Dendritic cell treated with granulocyte-macrophage colony-stimulating factor and Interleukin-4, amounts not matched to agents 40 ng/mL and 50 ng/mL, for 4 days (primary cell): ENCODE measurements around the gene CENPK.
"Not testable (repeated sequence)": the region's sequence is repeated elsewhere in the genome, so short reads cannot be mapped to it uniquely, and the experiment has no call there.

ENCODE experiments used
- H3K27ac Mint-ChIP-seq: one replicate; pipeline ENCODE4 v1.8.0; 2022; ENCODE audit warnings: mild to moderate bottlenecking, mixed read lengths
- H3K27me3 Mint-ChIP-seq: one replicate; pipeline ENCODE4 v1.8.0; 2022; ENCODE audit warnings: mild to moderate bottlenecking, mixed read lengths
- H3K36me3 Mint-ChIP-seq: one replicate; pipeline ENCODE4 v1.8.0; 2022; ENCODE audit warnings: low read depth, mixed read lengths
- H3K4me1 Mint-ChIP-seq: one replicate; pipeline ENCODE4 v1.8.0; 2022; ENCODE audit warnings: low read depth, mixed read lengths
- H3K4me3 Mint-ChIP-seq: one replicate; pipeline ENCODE4 v1.8.0; 2022; ENCODE audit warnings: mild to moderate bottlenecking, moderate library complexity, mixed read lengths
- H3K9me3 Mint-ChIP-seq: one replicate; pipeline ENCODE4 v1.8.0; 2022; ENCODE audit warnings: mixed read lengths
- intact Hi-C: fragments of 100-400 bp; cut with micrococcal nuclease; formaldehyde crosslinking; loops from one replicate; pipeline ENCODE4 v1.15.0; 2022

The CENPK gene

DNA sequence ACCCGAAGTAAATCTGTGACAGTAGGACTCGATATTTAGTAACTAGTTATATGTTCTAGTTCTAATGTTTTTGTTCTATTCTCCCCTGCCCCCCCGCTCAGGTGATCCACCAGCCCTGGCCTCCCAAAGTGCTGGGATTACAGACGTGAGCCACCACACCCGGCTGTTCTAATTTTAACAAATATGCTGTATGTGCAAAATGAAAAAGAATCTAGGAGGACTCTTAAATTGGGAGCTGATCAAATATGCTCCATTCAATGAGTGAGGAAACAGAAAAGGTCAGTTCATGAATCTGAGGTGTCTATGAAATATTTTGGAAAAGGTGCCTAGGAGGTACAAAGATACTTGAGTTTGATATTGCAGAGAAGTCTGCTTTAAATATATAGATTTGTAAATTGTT is 16.8 kb downstream of the CENPK start:
- H3K4me1 Mint-ChIP-seq, result no peaks in the 10 kb centered on the region
- no peaks in the 10 kb centered on the region for H3K9me3 Mint-ChIP-seq
- peaks cover 9% of the 10 kb centered on the region for H3K36me3 Mint-ChIP-seq
- no peaks in the 10 kb centered on the region for H3K27me3 Mint-ChIP-seq
- intact Hi-C loops, result no loop called here
- H3K4me3 Mint-ChIP-seq, result no peak overlapping the region
- H3K27ac Mint-ChIP-seq, result no peak overlapping the region

DNA sequence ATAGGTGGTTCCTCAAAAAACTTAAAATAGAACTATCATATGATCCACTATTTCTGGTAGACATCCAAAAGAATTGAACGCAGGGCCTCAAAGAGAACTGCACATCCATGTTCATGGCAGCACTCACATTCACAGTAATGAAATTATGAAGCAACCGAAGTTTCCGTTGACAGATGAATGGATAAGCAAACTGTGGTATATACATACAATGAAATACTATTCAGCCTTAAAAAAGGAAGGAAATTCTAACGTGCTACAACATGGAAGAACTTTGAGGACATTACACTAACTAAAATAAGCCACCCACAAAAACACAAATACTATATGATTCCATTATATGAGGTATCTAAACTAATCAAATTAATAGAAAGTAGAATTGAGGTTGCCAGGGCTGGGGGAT is 18.5 kb downstream of the CENPK start:
- no peak overlapping the region for H3K4me3 Mint-ChIP-seq
- H3K36me3 Mint-ChIP-seq, result no peaks in the 10 kb centered on the region
- H3K4me1 Mint-ChIP-seq, result no peaks in the 10 kb centered on the region
- H3K27me3 Mint-ChIP-seq, result no peaks in the 10 kb centered on the region
- intact Hi-C loops, result no loop called here
- no peak overlapping the region for H3K27ac Mint-ChIP-seq
- no peaks in the 10 kb centered on the region for H3K9me3 Mint-ChIP-seq

DNA sequence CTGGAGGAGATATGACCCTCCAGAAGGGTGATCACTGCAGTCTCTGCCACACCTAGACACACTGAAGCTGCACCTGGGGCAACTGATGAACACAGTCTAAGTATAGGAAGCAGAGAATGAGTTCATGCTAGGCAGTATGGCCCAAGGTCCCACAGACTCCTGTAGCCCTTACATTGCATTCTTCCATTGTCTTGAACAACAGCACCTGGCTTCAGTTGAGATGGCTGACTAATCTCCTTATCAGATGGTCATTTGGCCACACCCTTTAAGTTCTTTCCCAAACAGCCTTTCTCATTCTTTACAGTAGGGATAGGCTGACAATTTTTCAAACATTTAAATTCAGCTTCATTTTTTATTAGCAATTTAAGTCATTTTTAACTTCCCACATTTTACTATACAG is 23.1 kb downstream of the CENPK start:
- H3K27me3 Mint-ChIP-seq, result no peaks in the 10 kb centered on the region
- H3K4me3 Mint-ChIP-seq, result no peak overlapping the region
- intact Hi-C loops, result no loop called here
- peaks cover 6% of the 10 kb centered on the region for H3K36me3 Mint-ChIP-seq
- H3K4me1 Mint-ChIP-seq, result no peaks in the 10 kb centered on the region
- H3K27ac Mint-ChIP-seq, result no peak overlapping the region
- H3K9me3 Mint-ChIP-seq, result no peaks in the 10 kb centered on the region

DNA sequence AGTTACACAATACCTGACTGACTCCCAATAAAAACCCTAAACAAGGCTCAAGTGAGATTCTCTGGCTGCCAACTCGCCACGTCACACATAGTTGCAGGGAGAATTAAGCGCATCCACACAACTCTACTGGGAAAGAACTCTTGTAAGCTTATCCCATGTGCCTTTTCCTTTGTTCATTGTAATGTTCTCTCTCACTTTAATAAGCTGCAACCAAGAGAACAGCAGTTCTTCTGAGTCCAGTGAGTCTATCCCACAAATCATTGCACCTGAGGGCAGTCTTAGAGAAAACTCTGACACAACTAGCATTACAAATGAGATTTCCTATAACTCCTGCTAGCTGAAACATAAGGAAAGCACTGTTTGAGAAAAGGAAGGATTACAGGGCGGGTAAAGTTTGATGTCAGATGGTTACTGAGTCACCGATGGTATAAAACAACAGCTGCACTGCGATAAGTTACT is 27.4 kb downstream of the CENPK start:
- Mint-ChIP-seq H3K4me1 (no peaks in the 10 kb centered on the region), H3K9me3 (no peaks in the 10 kb centered on the region), H3K36me3 (peaks cover 6% of the 10 kb centered on the region), H3K4me3 (no peak overlapping the region), H3K27me3 (no peaks in the 10 kb centered on the region), H3K27ac (no peak overlapping the region)
- intact Hi-C loops, result no loop called here

DNA sequence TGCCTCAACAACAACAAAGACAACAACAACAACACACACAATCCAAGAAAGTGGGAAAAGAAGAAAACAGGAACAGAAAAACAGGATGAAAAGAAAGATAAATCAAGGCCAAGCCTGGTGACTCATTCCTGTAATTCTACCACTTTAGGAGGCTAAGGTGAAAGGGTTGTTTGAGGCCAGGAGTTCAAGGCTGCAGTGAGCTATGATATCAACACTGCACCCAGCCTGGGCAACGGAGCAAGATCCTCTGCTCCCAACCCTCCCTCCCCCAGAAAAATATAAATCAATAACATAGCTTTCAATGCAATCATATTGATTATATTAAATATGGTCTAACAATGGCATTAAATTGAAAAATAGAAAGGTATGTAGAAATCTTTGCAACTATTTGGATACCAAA is 32.1 kb downstream of the CENPK start:
- H3K27ac Mint-ChIP-seq, result no peak overlapping the region
- no peak overlapping the region for H3K4me3 Mint-ChIP-seq
- H3K4me1 Mint-ChIP-seq, result no peaks in the 10 kb centered on the region
- no peaks in the 10 kb centered on the region for H3K9me3 Mint-ChIP-seq
- intact Hi-C loops, result no loop called here
- no peaks in the 10 kb centered on the region for H3K27me3 Mint-ChIP-seq
- no peaks in the 10 kb centered on the region for H3K36me3 Mint-ChIP-seq

DNA sequence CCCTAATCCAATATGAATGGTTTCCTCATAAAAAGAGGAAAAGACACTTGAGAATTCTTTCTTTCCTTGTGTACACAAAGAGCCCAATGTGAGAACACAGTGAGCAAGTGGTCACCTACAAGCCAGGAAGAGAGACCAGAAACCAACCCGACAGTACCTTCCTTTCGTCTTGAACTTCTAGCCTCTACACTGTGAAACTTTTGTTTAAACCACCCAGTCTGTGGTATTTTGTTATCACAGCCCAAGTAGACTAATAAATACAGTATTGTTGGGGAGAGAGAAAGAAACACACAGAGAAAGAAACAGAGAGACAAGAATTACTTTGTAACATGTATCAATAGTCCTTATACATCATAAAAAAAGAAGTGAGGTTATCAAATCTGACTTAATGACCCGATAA is 37.2 kb downstream of the CENPK start:
- no peaks in the 10 kb centered on the region for H3K9me3 Mint-ChIP-seq
- H3K36me3 Mint-ChIP-seq, result peaks cover 12% of the 10 kb centered on the region
- intact Hi-C loops, result no loop called here
- no peak overlapping the region for H3K4me3 Mint-ChIP-seq
- no peaks in the 10 kb centered on the region for H3K4me1 Mint-ChIP-seq
- H3K27me3 Mint-ChIP-seq, result no peaks in the 10 kb centered on the region
- H3K27ac Mint-ChIP-seq, result no peak overlapping the region

DNA sequence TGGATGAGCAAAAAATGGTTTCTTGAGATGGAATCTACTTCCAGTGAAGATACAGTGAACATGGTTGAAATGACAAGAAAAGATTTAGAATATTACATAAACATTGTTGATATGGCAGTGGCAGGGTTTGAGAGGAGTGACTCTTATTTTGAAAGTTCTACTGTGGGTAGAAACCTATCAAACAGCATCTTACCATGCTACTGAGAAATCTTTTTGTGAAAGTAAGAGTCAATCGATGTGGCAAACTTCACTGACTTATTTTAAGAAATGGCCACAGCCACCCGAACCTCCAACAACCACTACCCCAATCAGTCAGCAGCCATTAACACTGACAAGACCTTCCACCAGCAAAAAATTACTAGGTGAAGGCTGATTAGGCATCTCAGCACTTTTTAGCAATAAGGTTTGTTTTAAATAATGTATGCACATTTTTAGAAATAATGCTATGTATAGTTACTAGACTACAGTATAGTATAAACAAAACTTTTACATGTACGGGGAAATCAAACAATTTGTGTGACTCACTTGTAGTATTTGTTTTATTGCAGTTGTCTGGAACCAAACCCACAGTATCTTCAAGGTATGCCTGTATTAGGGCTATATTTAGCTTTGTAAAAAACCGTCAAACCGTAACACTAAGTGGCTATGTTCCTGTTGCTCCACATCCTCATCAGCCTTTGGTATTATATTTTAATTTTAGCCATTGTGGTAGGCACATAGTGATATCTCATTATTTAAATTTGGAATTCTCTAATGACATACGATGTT is 50.6 kb downstream of the CENPK start:
- intact Hi-C loops, result no loop called here
- H3K36me3 Mint-ChIP-seq, result no peaks in the 10 kb centered on the region
- H3K9me3 Mint-ChIP-seq, result no peaks in the 10 kb centered on the region
- H3K4me1 Mint-ChIP-seq, result no peaks in the 10 kb centered on the region
- H3K4me3 Mint-ChIP-seq, result no peak overlapping the region
- H3K27ac Mint-ChIP-seq, result no peak overlapping the region
- H3K27me3 Mint-ChIP-seq, result no peaks in the 10 kb centered on the region

DNA sequence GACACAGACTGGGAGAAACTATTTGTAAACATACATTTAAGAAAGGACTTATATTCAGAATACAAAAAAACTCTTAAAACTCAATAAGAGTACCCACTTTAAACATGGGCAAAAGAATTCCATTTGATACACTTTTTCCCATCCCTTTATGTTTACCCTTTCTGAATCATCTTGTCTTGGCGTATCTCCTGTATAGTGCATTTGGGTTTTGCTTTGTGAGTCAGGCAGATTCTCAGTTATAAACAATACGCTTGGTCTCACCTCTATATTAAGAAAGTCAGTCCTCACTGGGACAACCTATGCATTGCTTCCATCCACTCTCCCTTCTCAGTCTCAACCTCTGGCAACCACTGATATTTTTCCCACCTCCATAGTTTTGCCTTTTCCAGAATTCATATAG is 54.0 kb downstream of the CENPK start:
- Mint-ChIP-seq H3K36me3 (no peaks in the 10 kb centered on the region), H3K4me3 (no peak overlapping the region), H3K27me3 (no peaks in the 10 kb centered on the region), H3K9me3 (no peaks in the 10 kb centered on the region), H3K4me1 (no peaks in the 10 kb centered on the region), H3K27ac (no peak overlapping the region)
- intact Hi-C loops, result no loop called here

DNA sequence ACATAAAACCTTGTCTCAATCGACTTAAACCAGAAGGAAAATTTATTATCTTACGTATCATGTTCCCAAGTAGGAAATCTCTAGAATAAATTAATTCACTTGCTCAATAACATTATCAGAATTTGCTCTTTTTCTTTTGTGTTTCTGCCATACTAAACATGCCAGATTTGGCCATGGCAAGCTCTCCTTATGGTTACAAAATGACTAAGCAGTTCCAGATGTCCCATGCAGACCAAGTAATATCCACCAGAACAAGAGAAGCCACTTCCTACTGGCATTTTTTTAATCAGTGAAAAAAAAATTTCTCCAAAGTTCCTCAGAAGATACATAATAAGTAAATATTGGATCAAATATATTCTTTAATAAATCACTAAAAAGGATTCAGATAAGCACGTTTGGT is 56.0 kb downstream of the CENPK start:
- no peaks in the 10 kb centered on the region for H3K36me3 Mint-ChIP-seq
- H3K9me3 Mint-ChIP-seq, result peaks cover 2% of the 10 kb centered on the region
- no peaks in the 10 kb centered on the region for H3K4me1 Mint-ChIP-seq
- H3K4me3 Mint-ChIP-seq, result no peak overlapping the region
- H3K27ac Mint-ChIP-seq, result no peak overlapping the region
- intact Hi-C loops, result no loop called here
- no peaks in the 10 kb centered on the region for H3K27me3 Mint-ChIP-seq

DNA sequence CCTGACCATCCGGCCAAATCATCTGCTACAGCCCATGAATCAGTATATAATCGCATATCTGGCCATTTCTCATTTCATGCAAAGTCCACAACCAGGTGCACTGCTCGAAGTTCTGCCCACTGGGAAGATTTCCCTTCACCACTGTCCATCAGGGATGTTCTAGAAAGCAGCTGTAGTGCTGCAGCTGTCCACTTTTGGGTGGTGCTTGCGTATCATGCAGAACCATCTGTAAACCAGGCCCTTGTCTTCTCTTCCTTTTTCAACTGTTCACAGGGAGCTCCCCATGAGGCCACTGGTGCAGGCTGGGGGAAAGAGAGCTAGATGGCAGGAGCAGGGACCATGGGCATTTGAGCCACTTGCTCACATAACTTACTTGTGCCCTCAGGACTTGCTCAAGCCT is 73.8 kb downstream of the CENPK start:
- Mint-ChIP-seq H3K9me3 (no peaks in the 10 kb centered on the region), H3K27ac (no peak overlapping the region), H3K4me1 (no peaks in the 10 kb centered on the region), H3K4me3 (no peak overlapping the region), H3K27me3 (no peaks in the 10 kb centered on the region), H3K36me3 (no peaks in the 10 kb centered on the region)
- intact Hi-C loops, result loop anchor here (10.0 kb wide), 1 partner anchor 274 kb away; no protein-coding TSS in a partner anchor

DNA sequence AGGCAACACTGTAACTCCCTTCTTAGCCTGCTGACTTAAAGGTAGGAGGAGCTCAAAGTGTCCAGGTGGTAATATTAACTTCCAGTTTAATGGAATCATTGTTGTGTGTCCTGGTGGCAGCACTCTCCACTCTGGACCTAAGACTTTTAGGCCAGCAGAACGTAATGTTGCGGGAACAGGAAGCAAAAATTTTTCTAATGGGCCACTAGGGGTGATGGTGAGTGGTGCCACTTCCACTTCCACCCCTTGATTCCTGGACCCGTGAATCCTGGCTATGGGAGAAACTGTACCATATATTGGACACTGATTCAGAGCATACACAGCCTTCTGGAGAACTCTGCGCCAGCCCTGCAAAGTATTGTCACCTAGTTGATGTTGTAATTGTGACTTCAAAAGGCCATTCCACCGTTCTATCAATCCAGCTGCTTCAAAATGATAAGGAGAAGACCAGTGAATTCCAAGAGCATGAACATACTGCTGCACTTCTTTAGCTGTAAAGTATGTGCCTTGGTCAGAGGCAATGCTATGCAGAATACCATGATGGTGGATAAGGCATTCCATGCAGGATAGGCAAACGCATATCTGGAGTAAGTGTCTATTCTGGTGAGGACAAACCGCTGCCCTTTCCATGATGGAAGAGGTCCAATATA is 74.8 kb downstream of the CENPK start:
- not testable (repeated sequence) for H3K9me3 Mint-ChIP-seq, H3K4me3 Mint-ChIP-seq, H3K27me3 Mint-ChIP-seq, H3K36me3 Mint-ChIP-seq, H3K27ac Mint-ChIP-seq, H3K4me1 Mint-ChIP-seq
- intact Hi-C loops, result loop anchor here (10.0 kb wide), 1 partner anchor 273 kb away; no protein-coding TSS in a partner anchor

DNA sequence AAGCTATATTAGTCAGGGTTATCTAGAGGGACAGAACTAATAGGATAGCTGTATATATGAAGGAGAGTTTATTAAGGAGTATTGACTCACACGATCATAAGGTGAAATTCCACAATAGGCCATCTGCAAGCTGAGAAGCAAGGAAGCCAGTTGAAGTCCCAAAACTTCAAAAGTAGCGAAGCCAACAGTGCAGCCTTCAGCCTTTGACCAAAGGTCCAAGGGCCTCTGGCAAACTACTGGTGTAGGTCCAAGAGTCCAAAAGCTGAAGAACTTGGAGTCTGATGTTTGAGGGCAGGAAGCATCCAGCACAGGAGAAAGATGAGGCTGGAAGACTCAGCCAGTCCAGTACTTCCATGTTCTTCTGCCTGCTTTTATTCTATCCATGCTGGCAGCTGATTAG is 76.2 kb downstream of the CENPK start:
- H3K27me3 Mint-ChIP-seq, H3K9me3 Mint-ChIP-seq, H3K36me3 Mint-ChIP-seq, H3K4me1 Mint-ChIP-seq, H3K4me3 Mint-ChIP-seq, H3K27ac Mint-ChIP-seq: not testable (repeated sequence)
- intact Hi-C loops, result loop anchor here (10.0 kb wide), 1 partner anchor 272 kb away; no protein-coding TSS in a partner anchor

DNA sequence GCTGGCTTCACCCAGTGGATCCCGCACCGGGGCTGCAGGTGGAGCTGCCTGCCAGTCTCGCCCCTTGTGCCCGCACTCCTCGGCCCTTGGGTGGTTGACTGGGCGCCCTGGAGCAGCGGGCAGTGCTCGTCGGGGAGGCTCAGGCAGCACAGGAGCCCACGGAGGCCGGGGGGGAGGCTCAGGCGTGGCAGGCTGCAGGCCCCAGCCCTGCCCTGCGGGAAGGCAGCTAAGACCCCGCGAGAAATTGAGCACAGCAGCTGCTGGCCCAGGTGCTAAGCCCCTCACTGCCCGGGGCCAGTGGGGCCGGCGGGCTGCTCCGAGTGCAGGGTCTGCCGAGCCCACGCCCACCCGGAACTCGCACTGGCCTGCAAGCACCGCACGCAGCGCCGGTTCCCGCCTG is 77.6 kb downstream of the CENPK start:
- H3K9me3 Mint-ChIP-seq, result no peaks in the 10 kb centered on the region
- intact Hi-C loops, result loop anchor here (10.0 kb wide), 1 partner anchor 271 kb away; no protein-coding TSS in a partner anchor
- H3K27me3 Mint-ChIP-seq, result peaks cover 4% of the 10 kb centered on the region
- H3K4me1 Mint-ChIP-seq, result peaks cover 13% of the 10 kb centered on the region
- H3K4me3 Mint-ChIP-seq, result no peak overlapping the region
- H3K27ac Mint-ChIP-seq, result no peak overlapping the region
- H3K36me3 Mint-ChIP-seq, result no peaks in the 10 kb centered on the region

DNA sequence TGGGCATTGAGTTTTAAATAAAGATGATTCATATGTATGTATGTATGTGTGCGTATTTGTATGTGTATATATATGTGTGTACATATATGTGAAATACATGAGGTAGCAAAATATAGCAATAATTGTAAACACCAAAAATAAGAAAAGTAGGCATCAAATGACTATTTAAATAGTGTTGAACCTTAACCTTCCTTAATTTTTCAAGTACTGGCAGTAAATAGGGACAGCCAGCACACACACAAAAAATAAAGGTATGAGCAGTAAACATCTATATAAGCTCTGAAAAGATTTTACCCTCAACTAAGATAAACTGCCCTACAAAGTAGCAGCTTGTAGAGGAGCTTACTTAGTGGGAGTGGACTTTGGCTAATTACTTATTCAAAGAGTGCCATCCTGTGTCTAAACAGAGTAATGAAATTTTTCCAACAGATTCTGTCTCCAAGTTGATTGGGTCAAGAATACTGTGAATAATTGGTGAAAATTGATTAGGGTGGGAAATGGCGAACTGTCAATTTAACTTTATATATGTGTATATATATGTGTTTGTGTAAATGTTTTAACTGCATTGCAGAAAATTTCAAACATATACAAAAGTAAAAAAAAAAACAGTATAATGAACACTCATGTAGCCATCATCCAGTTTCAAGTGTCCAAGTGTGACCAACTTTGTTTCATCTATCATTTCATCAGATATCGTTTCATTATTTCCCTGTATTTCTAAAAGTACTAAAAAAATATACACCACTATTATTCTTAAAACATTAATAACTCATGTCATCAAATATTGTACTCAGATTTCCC is 79.2 kb downstream of the CENPK start:
- peaks cover 13% of the 10 kb centered on the region for H3K4me1 Mint-ChIP-seq
- H3K27ac Mint-ChIP-seq, result peak overlapping the region; percentile 78
- H3K9me3 Mint-ChIP-seq, result no peaks in the 10 kb centered on the region
- H3K36me3 Mint-ChIP-seq, result no peaks in the 10 kb centered on the region
- intact Hi-C loops, result loop anchor here (1.0 to 10.0 kb wide), 5 partner anchors 269 to 846 kb away; no protein-coding TSS in a partner anchor
- H3K27me3 Mint-ChIP-seq, result peaks cover 4% of the 10 kb centered on the region
- H3K4me3 Mint-ChIP-seq, result peak overlapping the region; percentile 86
